NK-92 (cell line): ENCODE measurements around the gene ANO2.
"Not testable (repeated sequence)": the region's sequence is repeated elsewhere in the genome, so short reads cannot be mapped to it uniquely, and the experiment has no call there.

ENCODE experiments used
- DNase-seq: peaks from one replicate; lab custom pipeline; 2025; ENCODE audit not compliant: unreplicated experiment; lab: John Stamatoyannopoulos, UW

ANO2 gene

GRCh38 chr12:5889381-5890047, 55.5 kb downstream of the ANO2 start:
- no peak for DNase-seq

DNA sequence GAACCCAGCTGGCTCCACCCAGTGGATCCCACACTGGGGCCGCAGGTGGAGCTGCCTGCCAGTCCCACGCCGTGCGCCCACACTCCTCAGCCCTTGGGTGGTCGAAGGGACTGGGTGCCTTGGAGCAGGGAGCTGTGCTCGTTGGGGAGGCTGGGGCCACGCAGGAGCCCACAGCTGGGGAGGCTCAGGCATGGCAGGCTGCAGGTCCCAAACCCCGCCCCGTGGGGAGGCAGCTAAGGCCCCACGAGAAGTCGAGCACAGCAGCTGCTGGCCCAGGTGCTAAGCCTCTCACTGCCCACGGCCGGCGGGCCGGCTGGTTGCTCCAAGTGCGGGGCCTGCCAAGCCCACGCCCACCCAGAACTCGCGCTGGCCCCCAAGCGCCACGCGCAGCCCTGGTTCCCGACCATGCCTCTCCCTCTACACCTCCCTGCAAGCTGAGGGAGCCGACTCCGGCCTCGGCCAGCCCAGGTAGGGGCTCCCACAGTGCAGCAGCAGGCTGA, 56.2 kb downstream of the ANO2 start:
- DNase-seq = no peak

DNA sequence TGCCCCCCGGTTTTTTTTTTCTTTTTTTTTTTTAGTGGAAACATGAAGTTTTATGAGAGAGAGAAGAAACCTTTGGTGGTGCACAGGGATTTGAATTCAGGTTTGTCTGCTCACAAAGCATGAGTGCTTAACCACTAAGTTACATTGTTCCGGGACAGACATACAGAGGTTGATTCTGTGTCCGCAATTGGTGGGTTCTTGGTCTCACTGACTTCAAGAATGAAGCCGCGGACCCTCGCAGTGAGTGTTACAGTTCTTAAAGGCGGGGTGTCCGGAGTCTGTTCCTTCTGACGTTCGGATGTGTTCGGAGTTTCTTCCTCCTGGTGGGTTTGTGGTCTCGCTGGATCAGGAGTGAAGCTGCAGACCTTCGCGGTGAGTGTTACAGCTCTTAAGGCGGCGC, 57.2 kb downstream of the ANO2 start:
- DNase-seq = not testable (repeated sequence)

GRCh38 chr12:5884866-5885265, 60.2 kb downstream of the ANO2 start:
- DNase-seq = no peak

- no peak for DNase-seq
Measured at GRCh38 chr12:5884285-5884684, 60.8 kb downstream of the ANO2 start.

DNA sequence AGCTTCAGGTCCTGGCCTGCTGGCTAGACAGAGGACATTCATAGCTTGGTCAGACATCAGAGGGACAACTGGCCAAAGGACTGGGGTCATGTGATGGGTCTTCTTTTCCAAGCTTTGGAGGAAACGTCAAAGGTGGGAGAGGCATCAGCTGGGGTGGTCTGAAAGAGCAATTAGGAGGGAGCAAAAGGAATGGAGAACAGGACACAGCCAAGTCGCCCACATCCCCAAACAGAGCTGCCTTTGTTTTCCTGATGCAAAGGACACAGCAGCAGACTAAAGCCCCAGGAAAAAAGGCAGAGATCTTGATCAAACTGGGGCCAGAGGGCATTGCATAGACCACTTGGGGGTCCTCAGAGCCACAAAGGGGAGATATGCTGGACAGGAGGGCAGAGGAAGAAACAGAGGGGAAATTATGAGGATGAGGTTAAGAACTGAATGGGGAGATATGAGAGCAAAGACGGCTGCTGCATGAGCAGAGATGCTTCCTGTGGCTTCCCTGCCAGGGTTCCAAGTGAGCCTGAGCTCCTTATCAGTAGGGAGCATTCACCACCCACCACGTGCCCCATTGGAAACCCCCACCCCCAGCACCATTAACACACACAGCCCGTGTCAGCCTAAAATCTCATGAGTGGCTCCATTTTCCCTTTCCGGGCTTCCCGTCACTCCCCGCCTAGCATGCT, 62.4 kb downstream of the ANO2 start:
- DNase-seq = no peak

- no peak for DNase-seq
Measured at GRCh38 chr12:5881666-5882065, 63.4 kb downstream of the ANO2 start.

- DNase-seq = no peak
Measured at GRCh38 chr12:5881101-5881606, 63.9 kb downstream of the ANO2 start.

GRCh38 chr12:5875851-5876250, 69.2 kb downstream of the ANO2 start:
- no peak for DNase-seq

- no peak for DNase-seq
Measured at GRCh38 chr12:5874514-5874913, 70.5 kb downstream of the ANO2 start.

DNA sequence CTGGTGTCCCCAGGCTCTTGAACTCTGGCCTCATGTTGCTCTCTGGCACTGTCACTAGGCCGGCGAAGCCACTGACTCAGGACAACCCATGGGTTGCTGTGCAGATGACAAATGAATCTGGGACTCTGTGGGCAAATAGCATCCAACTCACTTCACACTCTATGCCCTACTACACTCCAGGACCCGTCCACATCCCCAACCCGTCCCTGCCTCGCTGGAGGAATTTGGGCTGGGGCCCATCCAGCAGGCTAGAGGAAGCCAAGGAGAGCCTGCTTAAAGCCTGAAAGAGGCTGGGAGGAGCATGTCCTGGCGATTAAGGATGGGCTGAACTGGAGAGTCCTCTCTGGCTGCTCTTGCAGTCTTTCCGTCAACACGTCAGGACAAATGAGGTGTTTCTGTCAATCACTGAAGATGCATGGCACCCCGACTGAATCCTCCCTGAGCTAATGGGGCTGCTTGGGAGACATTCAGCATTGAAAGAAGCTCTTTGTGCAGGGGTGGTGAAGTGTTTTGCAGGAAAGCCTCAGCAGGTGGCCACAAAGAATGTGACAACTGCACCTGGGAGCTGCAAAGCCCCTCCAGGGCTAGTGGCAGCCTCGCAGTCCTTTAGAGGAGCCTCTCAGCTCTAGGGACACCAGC, 71.7 kb downstream of the ANO2 start:
- DNase-seq = no peak

- DNase-seq = no peak
Measured at GRCh38 chr12:5872745-5873144, 72.3 kb downstream of the ANO2 start.

DNA sequence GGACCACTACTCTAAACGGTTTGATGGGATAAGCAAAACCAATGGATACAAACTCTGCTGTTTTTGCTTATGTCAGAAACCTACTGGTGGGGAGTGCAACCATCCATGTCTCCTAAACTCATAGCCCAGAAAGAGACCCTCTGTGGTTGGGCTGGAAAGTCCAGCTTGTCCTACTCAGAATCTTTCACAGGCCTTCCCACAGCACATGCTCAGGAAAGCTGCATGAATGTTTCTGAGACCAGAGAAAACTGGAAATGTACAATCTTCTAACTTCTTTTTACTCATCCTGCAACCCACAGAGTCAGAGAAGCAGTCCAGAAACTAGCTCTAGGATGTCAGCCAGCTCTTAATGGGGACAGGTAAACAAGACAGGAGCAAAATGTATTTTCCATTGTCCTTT, 73.3 kb downstream of the ANO2 start:
- DNase-seq = no peak

GRCh38 chr12:5870183-5870582, 74.9 kb downstream of the ANO2 start:
- no peak for DNase-seq

DNA sequence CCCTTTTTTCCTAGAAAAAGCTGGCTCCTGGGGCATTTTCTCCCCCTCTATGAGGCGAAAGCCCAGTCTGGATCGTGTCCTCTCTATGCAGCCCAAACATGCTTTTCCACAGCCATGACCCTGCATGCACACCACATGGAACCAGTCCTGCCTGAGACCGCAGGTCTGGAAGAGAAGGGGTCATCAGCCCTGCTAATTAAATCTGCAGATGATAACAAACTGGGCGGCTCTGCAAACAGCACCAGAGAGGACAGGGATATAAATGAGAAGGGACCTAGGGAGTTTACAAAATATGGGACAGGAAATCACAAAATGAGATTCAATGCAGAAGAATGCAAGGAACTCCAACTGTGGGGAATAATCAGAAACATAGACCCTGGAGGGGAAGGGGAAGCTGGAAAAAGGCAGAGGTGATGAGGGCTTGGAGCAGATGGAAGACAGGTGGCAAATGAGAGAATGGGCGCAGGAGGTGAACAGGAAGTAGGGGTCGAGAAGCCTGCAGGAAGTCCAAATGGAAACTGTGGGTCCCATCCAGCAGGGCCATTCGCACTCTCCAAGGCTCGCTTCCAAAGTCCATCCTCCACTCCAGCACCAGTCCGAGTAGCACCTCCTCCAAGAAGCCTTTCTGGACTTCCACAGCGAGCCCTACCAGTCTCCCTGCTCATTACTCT, 76.3 kb downstream of the ANO2 start:
- DNase-seq = no peak

DNA sequence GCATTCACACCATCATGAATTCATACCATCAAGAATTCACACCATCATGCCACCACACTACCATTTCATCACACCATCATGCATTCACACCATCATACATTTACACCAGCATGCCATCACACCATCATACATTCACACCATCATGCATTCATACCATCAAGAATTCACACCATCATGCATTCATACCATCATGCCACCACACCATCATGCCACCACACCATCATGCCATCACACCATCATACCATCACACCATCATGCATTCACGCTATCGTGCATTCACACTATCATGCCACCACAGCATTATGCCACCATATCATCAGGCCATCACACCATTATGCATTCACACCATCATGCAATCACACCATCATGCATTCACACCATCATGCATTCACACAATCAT, 79.7 kb downstream of the ANO2 start:
- DNase-seq = no peak

- DNase-seq = no peak
Measured at GRCh38 chr12:5864972-5865371, 80.1 kb downstream of the ANO2 start.

- DNase-seq = no peak
Measured at GRCh38 chr12:5864301-5864700, 80.8 kb downstream of the ANO2 start.

- no peak for DNase-seq
Measured at GRCh38 chr12:5861416-5861815, 83.6 kb downstream of the ANO2 start.

GRCh38 chr12:5856692-5857091, 88.4 kb downstream of the ANO2 start:
- no peak for DNase-seq

DNA sequence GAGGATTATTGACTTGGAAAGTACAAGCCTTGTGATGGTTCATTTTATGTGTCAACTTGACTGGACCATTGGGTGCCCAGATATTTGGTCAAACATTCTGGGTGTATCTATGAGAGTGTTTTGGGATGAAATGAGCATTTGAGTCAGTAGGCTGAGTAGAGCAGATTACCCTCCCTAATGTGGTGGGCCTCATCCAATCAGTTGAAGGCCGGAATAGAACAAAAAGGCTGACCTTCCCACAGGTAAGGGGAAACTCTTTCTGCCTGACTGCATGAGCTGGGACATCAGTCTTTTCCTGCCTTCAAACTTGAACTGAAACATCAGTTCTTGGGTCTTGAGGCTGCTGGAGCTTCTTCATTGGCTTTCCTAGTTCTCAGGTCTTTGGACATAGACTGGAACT, 98.1 kb downstream of the ANO2 start:
- no peak for DNase-seq

DNA sequence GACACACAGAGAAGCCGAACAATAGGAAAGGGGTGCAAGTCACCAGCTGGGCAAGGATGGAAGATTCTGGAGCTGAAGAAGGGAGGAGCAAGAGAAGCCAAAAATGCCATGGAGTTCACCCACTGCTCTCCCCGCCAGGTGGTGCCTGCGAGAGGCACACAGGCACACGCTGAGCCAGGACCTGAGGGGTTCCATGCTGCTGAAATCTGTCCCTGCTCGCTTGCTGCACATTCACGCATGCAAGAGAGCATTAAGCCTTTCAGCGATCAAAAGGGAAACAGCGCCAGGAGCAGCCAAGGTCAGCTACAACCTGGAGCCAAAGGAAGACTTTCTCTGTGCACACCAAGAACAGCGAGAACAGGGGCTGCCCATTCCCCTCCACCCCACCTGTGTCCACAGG, 104.1 kb downstream of the ANO2 start:
- no peak for DNase-seq
